Thymus (tissue), 11 donors: ENCODE results near the gene CUBN. TPM values are rescaled to one million over a fixed set of nuclear protein-coding genes. Genes with fewer than 3 reads are reported as not detected.

Experiments used
- DNase-seq, 9 donors: peaks; one replicate each; pipeline ENCODE4 v3.0.0-alpha.2; 2013; ENCODE audit warnings: low spot score in 9 of 9, low read depth in 6 of 9, missing footprints in 1 of 9
- H3K27ac ChIP-seq, 2 donors: one replicate each; pipeline ENCODE4 v1.5.1; 2013; ENCODE audit warnings: control low read depth in 1 of 2, low read depth in 1 of 2, low read length in 1 of 2, mild to moderate bottlenecking in 1 of 2, moderate library complexity in 1 of 2
- H3K27me3 ChIP-seq, 2 donors: one replicate each; pipeline ENCODE4 v1.5.1; 2013; ENCODE audit warnings: low read length in 1 of 2; ENCODE audit not compliant: control insufficient read depth in 2 of 2, insufficient read depth in 1 of 2
- H3K36me3 ChIP-seq, 2 donors: one replicate each; pipeline ENCODE4 v1.5.1; 2013; ENCODE audit warnings: low read length in 1 of 2, mild to moderate bottlenecking in 1 of 2, moderate library complexity in 1 of 2; ENCODE audit not compliant: control insufficient read depth in 2 of 2, insufficient read depth in 2 of 2
- H3K4me1 ChIP-seq, 2 donors: one replicate each; pipeline ENCODE4 v1.5.1; 2013; ENCODE audit warnings: low read length in 2 of 2; ENCODE audit not compliant: control insufficient read depth in 2 of 2, insufficient read depth in 2 of 2
- H3K4me3 ChIP-seq, 2 donors: one replicate each; pipeline ENCODE4 v1.5.1; 2013; ENCODE audit warnings: low read length in 2 of 2, control low read depth in 1 of 2, mild to moderate bottlenecking in 1 of 2
- H3K9me3 ChIP-seq, 2 donors: one replicate each; pipeline ENCODE4 v1.5.1; 2013; ENCODE audit warnings: low read length in 1 of 2, mild to moderate bottlenecking in 1 of 2; ENCODE audit not compliant: control insufficient read depth in 2 of 2, insufficient read depth in 1 of 2
- WGBS: extraction: QIAGEN DNeasy Blood & Tissue Kit; methylation state at CpG from one replicate; pipeline ENCODE4 v1.1.7; 2013; 5-methylcytosine and 5-hydroxymethylcytosine counted together
- polyA plus RNA-seq: library from polyadenylated mRNA; stranded (reverse); fragments of 200-250 nt; gene quantifications from one replicate; pipeline ENCODE4 v1.2.3, GENCODE V29; 2013
- total RNA-seq: library from RNA; stranded (reverse); fragments of 120-200 nt; gene quantifications from one replicate; pipeline ENCODE4 v1.2.4, GENCODE V29; 2013
- donor health status: healthy.

CUBN gene
- total and polyA plus RNA-seq, 2 donors: 1.7 to 1.8 TPM

DNA sequence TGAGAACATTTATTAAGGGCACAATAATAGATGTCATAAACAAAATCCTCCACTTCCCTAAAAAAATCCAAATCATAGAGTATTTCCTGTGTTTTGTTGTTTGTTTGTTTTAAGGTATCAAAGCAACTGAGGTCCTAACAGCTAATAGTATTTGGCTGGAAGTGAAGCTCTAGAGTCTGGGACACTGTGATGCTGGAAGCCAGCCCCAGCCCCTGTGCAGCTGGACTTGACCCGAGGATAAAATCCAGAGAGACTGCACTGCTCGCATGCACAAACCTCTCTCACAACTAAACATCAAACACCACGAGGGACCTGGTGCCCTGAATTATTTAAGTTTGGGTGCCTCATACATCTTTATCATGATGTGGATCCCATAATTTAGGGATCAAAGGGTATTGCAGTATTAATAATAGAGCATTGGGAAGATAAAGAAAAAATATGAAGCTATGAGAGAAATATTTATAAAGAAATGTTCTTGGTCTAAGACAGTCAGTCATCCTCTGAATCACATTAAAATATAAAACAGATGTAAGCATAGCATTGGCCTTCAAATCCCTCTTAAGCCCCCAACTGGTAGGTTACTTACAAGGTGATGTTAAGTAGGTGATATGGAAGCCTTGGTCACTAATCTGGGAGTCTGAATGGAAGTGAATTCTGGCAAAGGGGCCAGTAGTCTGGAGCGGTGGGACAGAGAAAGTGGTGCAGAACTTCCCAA lies 44.4 kb downstream of the CUBN start:
- no peak overlapping the region for H3K27ac ChIP-seq
- no peaks in the 10 kb centered on the region for H3K36me3 ChIP-seq
- no peak overlapping the region for H3K4me3 ChIP-seq
- no peaks in the 10 kb centered on the region for H3K9me3 ChIP-seq
- no peaks in the 10 kb centered on the region for H3K27me3 ChIP-seq
- DNase-seq: no peak
- WGBS: 95% methylated on average over 4 of the region's 4 CpGs
- H3K4me1 ChIP-seq: no peaks in the 10 kb centered on the region

DNA sequence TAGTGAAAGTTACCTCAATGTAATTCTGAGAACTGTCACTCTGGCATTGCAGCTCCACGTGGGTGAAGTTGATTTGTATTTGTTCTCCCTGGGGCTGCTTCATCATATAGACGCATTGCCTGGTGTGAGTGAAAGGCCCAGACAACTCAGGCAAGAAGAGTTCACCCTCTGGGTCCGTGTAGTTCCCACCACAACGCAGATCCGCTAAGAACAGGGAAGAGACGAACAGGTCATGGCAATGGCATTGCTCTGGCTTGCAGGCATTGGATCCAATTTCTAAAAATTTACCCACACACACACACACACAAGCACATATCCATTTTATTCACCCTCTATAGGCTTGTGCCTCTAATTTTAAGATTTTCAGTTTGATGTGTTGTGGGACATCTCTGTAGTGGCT lies 45.4 kb downstream of the CUBN start:
- Histone ChIP-seq H3K36me3 (no peaks in the 10 kb centered on the region), H3K27me3 (no peaks in the 10 kb centered on the region), H3K9me3 (no peaks in the 10 kb centered on the region), H3K27ac (no peak overlapping the region), H3K4me1 (no peaks in the 10 kb centered on the region), H3K4me3 (no peak overlapping the region)
- 97% methylated on average over 6 of the region's 6 CpGs for whole genome bisulfite sequencing
- DNase-seq: no peak

- DNase-seq: no peak
- H3K4me3 ChIP-seq: no peak overlapping the region
- no peaks in the 10 kb centered on the region for H3K36me3 ChIP-seq
- no peaks in the 10 kb centered on the region for H3K27me3 ChIP-seq
- WGBS: 96% methylated on average over 2 of the region's 2 CpGs
- no peaks in the 10 kb centered on the region for H3K4me1 ChIP-seq
- H3K27ac ChIP-seq: no peak overlapping the region
- no peaks in the 10 kb centered on the region for H3K9me3 ChIP-seq
Observed at GRCh38 chr10:17081431-17081830, 48.2 kb downstream of the CUBN start.

GRCh38 chr10:17077890-17078289 lies 51.7 kb downstream of the CUBN start:
- Histone ChIP-seq H3K9me3 (no peaks in the 10 kb centered on the region), H3K4me1 (no peaks in the 10 kb centered on the region), H3K4me3 (no peak overlapping the region), H3K27ac (no peak overlapping the region), H3K27me3 (no peaks in the 10 kb centered on the region), H3K36me3 (no peaks in the 10 kb centered on the region)
- 96% methylated on average over 2 of the region's 2 CpGs for WGBS
- no peak for DNase-seq

GRCh38 chr10:17077346-17077781 lies 52.2 kb downstream of the CUBN start:
- DNase-seq: no peak

GRCh38 chr10:17076626-17077345 lies 52.8 kb downstream of the CUBN start:
- Histone ChIP-seq H3K27ac (no peak overlapping the region), H3K36me3 (no peaks in the 10 kb centered on the region), H3K4me3 (no peak overlapping the region), H3K4me1 (no peaks in the 10 kb centered on the region), H3K27me3 (no peaks in the 10 kb centered on the region), H3K9me3 (no peaks in the 10 kb centered on the region)
- 89% methylated on average over 8 of the region's 8 CpGs for WGBS
- no peak for DNase-seq

More at GRCh38 chr10:17077346-17077781, 52.2 kb downstream of the CUBN start:
- Histone ChIP-seq H3K9me3 (no peaks in the 10 kb centered on the region), H3K36me3 (no peaks in the 10 kb centered on the region), H3K4me1 (no peaks in the 10 kb centered on the region), H3K27ac (no peak overlapping the region), H3K27me3 (no peaks in the 10 kb centered on the region), H3K4me3 (no peak overlapping the region)
- WGBS: 98% methylated on average over 5 of the region's 5 CpGs

- H3K4me3 ChIP-seq: no peak overlapping the region
- no peaks in the 10 kb centered on the region for H3K4me1 ChIP-seq
- no peaks in the 10 kb centered on the region for H3K36me3 ChIP-seq
- H3K27me3 ChIP-seq: no peaks in the 10 kb centered on the region
- no peaks in the 10 kb centered on the region for H3K9me3 ChIP-seq
- no peak overlapping the region for H3K27ac ChIP-seq
- 98% methylated on average over 2 of the region's 2 CpGs for WGBS
- DNase-seq: no peak
Observed at GRCh38 chr10:17075533-17076359, 53.9 kb downstream of the CUBN start.

GRCh38 chr10:17074541-17074847 lies 55.1 kb downstream of the CUBN start:
- H3K36me3 ChIP-seq: no peaks in the 10 kb centered on the region
- H3K4me1 ChIP-seq: no peaks in the 10 kb centered on the region
- H3K9me3 ChIP-seq: no peaks in the 10 kb centered on the region
- no peak overlapping the region for H3K4me3 ChIP-seq
- no peaks in the 10 kb centered on the region for H3K27me3 ChIP-seq
- no peak overlapping the region for H3K27ac ChIP-seq
- no peak for DNase-seq
